Measurements from ENCODE around the gene TREML2. TPM values are rescaled to one million over a fixed set of nuclear protein-coding genes. Genes with fewer than 3 reads are reported as not detected.

The TREML2 gene
- total and polyA plus RNA-seq, 3 experiments from 2014 or later = 0.95 to 1.4 (median 1.2) TPM

DNA sequence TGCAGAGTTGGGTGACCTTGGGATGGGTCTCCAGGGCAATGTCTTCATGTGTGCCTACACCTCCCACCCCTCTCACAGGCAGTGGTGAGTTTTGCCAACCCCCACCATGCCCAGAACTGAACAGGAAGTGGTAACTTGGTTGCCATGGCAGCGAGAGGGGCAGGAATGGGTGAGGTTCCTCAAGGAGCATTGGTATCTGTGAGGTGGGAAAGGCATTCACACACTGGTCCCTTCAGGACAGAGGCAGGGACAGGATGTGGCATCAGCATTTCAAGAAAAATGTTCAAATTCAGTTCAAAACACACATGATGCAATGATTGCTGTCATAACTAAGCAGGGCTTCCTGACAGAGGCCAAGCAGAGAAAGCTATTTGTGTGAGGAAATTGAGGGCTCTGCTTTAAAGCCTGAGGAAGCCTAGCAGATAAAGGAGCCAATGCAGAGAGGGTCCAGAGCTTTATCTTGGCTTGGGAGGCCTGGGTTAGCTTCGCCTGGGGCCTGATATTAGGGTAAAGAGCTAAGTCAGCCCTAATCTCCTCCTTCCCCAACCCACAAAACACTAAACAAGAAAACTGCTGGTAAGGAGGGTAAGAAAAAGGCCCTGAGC lies 551 bp downstream of the TREML2 start:
- POLR2A ChIA-PET = interaction anchor here (1.0 to 1.1 kb wide), 2 partner anchors 99 to 134 kb away, joined by 3 to 5 read pairs; no protein-coding TSS in a partner anchor
- peak in 4 of 5 donors; percentile 37 to 80 (median 73) for DNase-seq
- Histone ChIP-seq H3K36me3 (ENCODE audit: insufficient read depth, low read length) (no peaks in the 10 kb centered on the region), H3K4me1 (ENCODE audit: insufficient read depth, low read length) (peaks cover 49% of the 10 kb centered on the region), H3K4me3 (ENCODE audit: low read length) (peak overlapping the region; percentile 38), H3K9me3 (ENCODE audit: low read length) (no peaks in the 10 kb centered on the region), H3K27ac (ENCODE audit: low read depth, low read length) (peak overlapping the region; percentile 71), H3K27me3 (ENCODE audit: insufficient read depth, low read length, poor library complexity, severe bottlenecking) (no peaks in the 10 kb centered on the region)
- H3K27ac Mint-ChIP-seq = peak overlapping the region; percentile 92 to 99 (median 98)
- CTCF ChIA-PET = interaction anchor here (0.9 to 1.4 kb wide), 3 partner anchors 11 to 78 kb away, joined by 3 to 5 read pairs (median 3); no protein-coding TSS in a partner anchor
- H3K9me3 Mint-ChIP-seq = no peaks in the 10 kb centered on the region
- peak overlapping the region; percentile 51 to 73 (median 71) for H3K4me3 Mint-ChIP-seq
- no peaks in the 10 kb centered on the region for H3K27me3 Mint-ChIP-seq
- H3K36me3 Mint-ChIP-seq = no peaks in the 10 kb centered on the region
- H3K4me1 Mint-ChIP-seq = peaks cover 49 to 64% (median 55%) of the 10 kb centered on the region in 3 donors

DNA sequence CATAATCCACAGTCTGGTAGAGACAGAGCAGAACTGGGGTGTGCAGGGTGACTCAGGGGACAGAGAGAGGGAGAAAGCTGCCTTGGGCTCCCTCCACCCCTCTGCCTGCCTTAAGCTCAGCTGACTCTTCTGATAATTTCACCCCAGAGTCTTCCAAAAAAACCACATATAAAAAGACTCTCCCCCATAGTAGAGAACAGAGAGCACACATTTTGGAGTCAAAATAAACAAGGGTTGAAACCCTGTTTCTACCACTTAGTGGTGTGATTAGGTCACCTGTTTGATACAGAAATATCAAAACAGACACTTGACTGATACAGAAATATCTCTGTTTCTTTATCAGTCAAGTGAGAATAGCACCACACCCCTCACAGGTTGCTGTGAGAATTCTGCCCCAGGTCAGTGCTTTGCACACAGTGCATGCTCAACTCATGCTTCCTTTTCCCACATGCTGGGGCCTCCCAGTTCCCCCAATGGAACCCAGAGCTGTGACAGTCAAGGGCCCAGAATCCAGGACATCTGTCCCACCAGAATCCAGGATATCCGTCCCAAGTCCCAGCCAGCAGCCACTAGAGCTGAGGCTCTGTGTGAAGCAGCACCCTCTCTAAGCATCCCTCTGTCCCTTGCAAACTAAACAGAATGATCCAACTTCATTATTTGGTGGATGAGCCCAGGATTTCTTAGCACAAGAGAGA lies 1.2 kb downstream of the TREML2 start:
- peaks cover 54% of the 10 kb centered on the region for H3K4me1 ChIP-seq (ENCODE audit: insufficient read depth, low read length)
- no peaks in the 10 kb centered on the region for H3K27me3 ChIP-seq (ENCODE audit: insufficient read depth, low read length, poor library complexity, severe bottlenecking)
- peak overlapping the region; percentile 92 to 99 (median 98) for H3K27ac Mint-ChIP-seq
- H3K27ac ChIP-seq (ENCODE audit: low read depth, low read length) = peak overlapping the region; percentile 71
- POLR2A ChIA-PET = interaction anchor here (1.0 to 1.1 kb wide), 2 partner anchors 99 to 135 kb away, joined by 3 to 5 read pairs; no protein-coding TSS in a partner anchor
- peak overlapping the region; percentile 38 for H3K4me3 ChIP-seq (ENCODE audit: low read length)
- H3K9me3 Mint-ChIP-seq = no peaks in the 10 kb centered on the region
- no peaks in the 10 kb centered on the region for H3K36me3 Mint-ChIP-seq
- DNase-seq = peak in 1 of 5 donors; percentile 34
- H3K9me3 ChIP-seq (ENCODE audit: low read length) = no peaks in the 10 kb centered on the region
- peak overlapping the region; percentile 35 to 73 (median 71) for H3K4me3 Mint-ChIP-seq
- no peaks in the 10 kb centered on the region for H3K27me3 Mint-ChIP-seq
- CTCF ChIA-PET = interaction anchor here (1.2 to 2.1 kb wide), 4 partner anchors 10 to 79 kb away, joined by 3 to 8 read pairs (median 4); no protein-coding TSS in a partner anchor
- H3K4me1 Mint-ChIP-seq = peaks cover 49 to 68% (median 54%) of the 10 kb centered on the region in 3 donors
- no peaks in the 10 kb centered on the region for H3K36me3 ChIP-seq (ENCODE audit: insufficient read depth, low read length)

DNA sequence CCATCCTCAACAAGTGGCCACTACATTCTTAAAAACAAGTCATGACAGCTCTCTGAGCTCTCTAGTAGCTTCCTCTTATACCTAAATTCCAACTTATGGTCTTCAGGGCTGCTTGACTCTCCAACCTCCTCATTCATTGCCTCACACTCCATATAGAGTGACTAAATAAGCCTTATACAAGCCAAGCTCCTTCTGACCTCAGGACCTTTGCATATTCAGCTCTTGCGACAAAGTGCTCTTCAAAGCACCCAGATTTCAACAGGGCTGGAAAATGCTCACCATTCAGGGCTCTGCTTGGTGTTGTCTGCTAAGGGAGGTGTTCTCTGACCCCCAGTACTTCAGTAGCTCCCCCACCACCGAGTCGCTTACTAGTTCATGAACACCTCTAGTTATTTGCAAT lies 3.7 kb downstream of the TREML2 start:
- Histone ChIP-seq H3K27me3 (ENCODE audit: insufficient read depth, low read length, poor library complexity, severe bottlenecking) (no peaks in the 10 kb centered on the region), H3K4me3 (ENCODE audit: low read length) (no peak overlapping the region), H3K36me3 (ENCODE audit: insufficient read depth, low read length) (no peaks in the 10 kb centered on the region), H3K4me1 (ENCODE audit: insufficient read depth, low read length) (peaks cover 51% of the 10 kb centered on the region), H3K9me3 (ENCODE audit: low read length) (no peaks in the 10 kb centered on the region), H3K27ac (ENCODE audit: low read depth, low read length) (no peak overlapping the region)
- peak overlapping the region in 6 of 8 donors; percentile 13 to 75 (median 38) for H3K27ac Mint-ChIP-seq
- no peaks in the 10 kb centered on the region for H3K27me3 Mint-ChIP-seq
- ChIA-PET CTCF (interaction anchor here (1.6 to 2.1 kb wide), 2 partner anchors 15 kb away, joined by 8 read pairs; no protein-coding TSS in a partner anchor), POLR2A (no interaction called here)
- no peaks in the 10 kb centered on the region for H3K9me3 Mint-ChIP-seq
- DNase-seq = no peak
- H3K4me1 Mint-ChIP-seq = peaks cover 39 to 64% (median 46%) of the 10 kb centered on the region in 3 donors
- no peak overlapping the region for H3K4me3 Mint-ChIP-seq
- H3K36me3 Mint-ChIP-seq = no peaks in the 10 kb centered on the region

DNA sequence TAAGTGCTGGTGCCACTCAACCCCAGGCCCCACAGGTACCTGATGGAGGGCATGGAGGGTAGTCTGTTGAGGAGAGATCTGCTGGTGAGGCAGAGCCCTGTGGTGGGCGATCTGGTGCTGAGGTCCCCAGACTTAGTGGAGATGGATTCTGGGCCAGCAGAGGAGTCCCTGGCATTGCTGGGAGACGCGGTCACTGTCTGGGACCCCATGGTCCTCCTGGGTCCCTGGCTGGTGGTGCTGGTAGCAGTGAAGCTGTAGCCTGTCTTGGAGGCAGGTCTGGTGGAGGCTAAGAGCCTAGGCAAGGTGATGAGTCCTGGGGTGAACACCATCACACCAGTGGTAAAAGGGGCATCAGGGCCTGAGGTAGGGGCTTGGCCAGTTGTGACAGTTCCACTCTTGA lies 6.6 kb downstream of the TREML2 start:
- POLR2A ChIA-PET = no interaction called here
- no peak overlapping the region for H3K27ac ChIP-seq (ENCODE audit: low read depth, low read length)
- no peaks in the 10 kb centered on the region for H3K27me3 ChIP-seq (ENCODE audit: insufficient read depth, low read length, poor library complexity, severe bottlenecking)
- peaks cover 29% of the 10 kb centered on the region for H3K4me1 ChIP-seq (ENCODE audit: insufficient read depth, low read length)
- H3K9me3 ChIP-seq (ENCODE audit: low read length) = peaks cover 9% of the 10 kb centered on the region
- Mint-ChIP-seq H3K9me3 (peaks cover 0 to 8% (median 4%) of the 10 kb centered on the region in 5 donors), H3K4me1 (peaks cover 11 to 42% (median 23%) of the 10 kb centered on the region in 3 donors), H3K4me3 (no peak overlapping the region), H3K27ac (peak overlapping the region in 3 of 8 donors; percentile 25 to 78 (median 66)), H3K36me3 (peaks cover 0 to 6% (median 2%) of the 10 kb centered on the region in 3 donors), H3K27me3 (no peaks in the 10 kb centered on the region)
- no peak for DNase-seq
- no peaks in the 10 kb centered on the region for H3K36me3 ChIP-seq (ENCODE audit: insufficient read depth, low read length)
- CTCF ChIA-PET = no interaction called here
- no peak overlapping the region for H3K4me3 ChIP-seq (ENCODE audit: low read length)

GRCh38 chr6:41193884-41194283 lies 7.1 kb downstream of the TREML2 start:
- Histone ChIP-seq H3K4me3 (ENCODE audit: low read length) (no peak overlapping the region), H3K36me3 (ENCODE audit: insufficient read depth, low read length) (no peaks in the 10 kb centered on the region), H3K27ac (ENCODE audit: low read depth, low read length) (no peak overlapping the region), H3K9me3 (ENCODE audit: low read length) (peaks cover 12% of the 10 kb centered on the region), H3K27me3 (ENCODE audit: insufficient read depth, low read length, poor library complexity, severe bottlenecking) (no peaks in the 10 kb centered on the region), H3K4me1 (ENCODE audit: insufficient read depth, low read length) (peaks cover 27% of the 10 kb centered on the region)
- ChIA-PET POLR2A (no interaction called here), CTCF (no interaction called here)
- Mint-ChIP-seq H3K27ac (peak overlapping the region in 1 of 8 donors; percentile 70), H3K4me3 (no peak overlapping the region), H3K36me3 (peaks cover 0 to 8% (median 2%) of the 10 kb centered on the region in 3 donors), H3K9me3 (peaks cover 0 to 9% (median 4%) of the 10 kb centered on the region in 5 donors), H3K4me1 (peaks cover 6 to 42% (median 19%) of the 10 kb centered on the region in 3 donors), H3K27me3 (no peaks in the 10 kb centered on the region)
- DNase-seq = no peak

DNA sequence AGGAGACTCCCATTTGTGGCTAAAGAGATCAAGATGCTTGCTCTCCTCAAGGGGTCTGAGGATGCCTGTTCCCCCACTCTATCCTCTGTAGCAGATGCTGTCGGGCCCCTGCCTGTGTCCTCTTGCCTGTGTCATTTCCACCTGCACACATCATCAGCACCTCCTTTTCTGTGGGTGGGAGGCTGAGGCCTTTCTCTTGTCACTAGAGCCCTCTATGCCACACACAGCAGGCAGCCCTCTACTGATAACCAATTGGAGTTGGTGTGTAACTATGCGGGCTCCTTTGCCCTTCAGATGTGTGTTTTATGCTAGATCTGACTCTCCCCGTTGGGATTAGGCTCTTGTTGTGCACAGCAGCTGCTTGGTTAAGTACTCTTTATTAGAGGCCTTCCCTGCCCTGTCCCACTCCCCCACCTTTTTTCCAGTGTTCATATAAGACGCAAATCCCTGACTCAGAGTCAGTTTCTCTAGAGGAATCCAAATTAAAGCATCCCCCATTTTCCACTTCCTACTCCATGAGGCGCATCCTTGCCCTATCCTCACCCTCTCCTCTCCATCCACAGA lies 7.7 kb downstream of the TREML2 start:
- H3K4me3 Mint-ChIP-seq = peak overlapping the region in 1 of 7 donors; percentile 26
- H3K27ac Mint-ChIP-seq = peak overlapping the region in 4 of 8 donors; percentile 43 to 74 (median 66)
- no peaks in the 10 kb centered on the region for H3K27me3 ChIP-seq (ENCODE audit: insufficient read depth, low read length, poor library complexity, severe bottlenecking)
- CTCF ChIA-PET = no interaction called here
- peaks cover 12% of the 10 kb centered on the region for H3K9me3 ChIP-seq (ENCODE audit: low read length)
- peaks cover 0 to 8% (median 2%) of the 10 kb centered on the region in 3 donors for H3K36me3 Mint-ChIP-seq
- H3K4me3 ChIP-seq (ENCODE audit: low read length) = no peak overlapping the region
- peaks cover 33% of the 10 kb centered on the region for H3K4me1 ChIP-seq (ENCODE audit: insufficient read depth, low read length)
- no peak overlapping the region for H3K27ac ChIP-seq (ENCODE audit: low read depth, low read length)
- H3K36me3 ChIP-seq (ENCODE audit: insufficient read depth, low read length) = no peaks in the 10 kb centered on the region
- H3K4me1 Mint-ChIP-seq = peaks cover 9 to 44% (median 24%) of the 10 kb centered on the region in 3 donors
- H3K9me3 Mint-ChIP-seq = peaks cover 0 to 9% (median 4%) of the 10 kb centered on the region in 5 donors
- POLR2A ChIA-PET = no interaction called here
- no peaks in the 10 kb centered on the region for H3K27me3 Mint-ChIP-seq
- no peak for DNase-seq

- Histone ChIP-seq H3K9me3 (ENCODE audit: low read length) (peaks cover 12% of the 10 kb centered on the region), H3K4me3 (ENCODE audit: low read length) (no peak overlapping the region), H3K4me1 (ENCODE audit: insufficient read depth, low read length) (peaks cover 36% of the 10 kb centered on the region), H3K36me3 (ENCODE audit: insufficient read depth, low read length) (no peaks in the 10 kb centered on the region), H3K27ac (ENCODE audit: low read depth, low read length) (no peak overlapping the region), H3K27me3 (ENCODE audit: insufficient read depth, low read length, poor library complexity, severe bottlenecking) (no peaks in the 10 kb centered on the region)
- peaks cover 0 to 8% (median 2%) of the 10 kb centered on the region in 3 donors for H3K36me3 Mint-ChIP-seq
- DNase-seq = peak in 1 of 5 donors; percentile 12
- ChIA-PET POLR2A (no interaction called here), CTCF (interaction anchor here (0.9 to 1.3 kb wide), 5 partner anchors 9 to 141 kb away, joined by 3 to 6 read pairs (median 3); no protein-coding TSS in a partner anchor)
- H3K9me3 Mint-ChIP-seq = peaks cover 0 to 9% (median 5%) of the 10 kb centered on the region in 5 donors
- H3K27ac Mint-ChIP-seq = peak overlapping the region in 1 of 8 donors; percentile 84
- no peak overlapping the region for H3K4me3 Mint-ChIP-seq
- H3K27me3 Mint-ChIP-seq = no peaks in the 10 kb centered on the region
- peaks cover 9 to 41% (median 26%) of the 10 kb centered on the region in 3 donors for H3K4me1 Mint-ChIP-seq
These were observed 9.4 kb downstream of the TREML2 start for GRCh38 chr6:41191569-41191968.
